ENCODE data around the gene CDC20B.

The CDC20B gene

GRCh38 chr5:55176176-55176818 is 3.3 kb upstream of the CDC20B start (continued):
- TF ChIP-seq SCRT2 (tag by site-specific recombination; IDR thresholded peaks at IDR 0.05) (no peak), ZNF302 (tag by site-specific recombination; IDR thresholded peaks at IDR 0.05; ENCODE audit: low read depth) (no peak), ZNF510 (tag by site-specific recombination; IDR thresholded peaks at IDR 0.05; ENCODE audit: insufficient replicate concordance) (no peak), ZNF596 (tag by site-specific recombination; IDR thresholded peaks at IDR 0.05) (no peak), ZNF398 (tag by site-specific recombination; IDR thresholded peaks at IDR 0.05) (peak; percentile 89), PRDM4 (tag by site-specific recombination; IDR thresholded peaks at IDR 0.05) (no peak), ZNF48 (tag by site-specific recombination; IDR thresholded peaks at IDR 0.05) (no peak), ZNF174 (tag by site-specific recombination; IDR thresholded peaks at IDR 0.05) (no peak), ZNF404 (tag by site-specific recombination; IDR thresholded peaks at IDR 0.05) (no peak), BCL11A (tag by site-specific recombination; IDR thresholded peaks at IDR 0.05; ENCODE audit: low read depth) (no peak), ZBTB48 (tag by site-specific recombination; IDR thresholded peaks at IDR 0.05) (peak; percentile 95), ZNF146 (tag by site-specific recombination; IDR thresholded peaks at IDR 0.05) (no peak), ZXDB (tag by site-specific recombination; IDR thresholded peaks at IDR 0.05) (peak; percentile 98), MYNN (tag by site-specific recombination; IDR thresholded peaks at IDR 0.05; ENCODE audit: borderline replicate concordance) (no peak), GLI2 (tag by site-specific recombination; IDR thresholded peaks at IDR 0.05; ENCODE audit: borderline replicate concordance, low read depth) (no peak), ZNF341 (tag by site-specific recombination; IDR thresholded peaks at IDR 0.05; ENCODE audit: low read depth) (peak; percentile 63), ZNF280C (tag by site-specific recombination; IDR thresholded peaks at IDR 0.05) (no peak), ZNF416 (tag by site-specific recombination; IDR thresholded peaks at IDR 0.05) (no peak), PRDM1 (tag by site-specific recombination; IDR thresholded peaks at IDR 0.05) (peak; percentile 85), ZBTB7A (tag by site-specific recombination; IDR thresholded peaks at IDR 0.05; ENCODE audit: low read depth) (0 out of 2 replicates have a peak, but pooled peaks have one; percentile 8), ZNF248 (tag by site-specific recombination; IDR thresholded peaks at IDR 0.05) (no peak), KLF10 (tag by site-specific recombination; IDR thresholded peaks at IDR 0.05) (peak; percentile 72), AEBP2 (tag by site-specific recombination; IDR thresholded peaks at IDR 0.05; ENCODE audit: borderline replicate concordance) (no peak), ZNF514 (tag by site-specific recombination; IDR thresholded peaks at IDR 0.05) (no peak), ZNF23 (tag by site-specific recombination; IDR thresholded peaks at IDR 0.05; ENCODE audit: borderline replicate concordance) (no peak), ZNF837 (tag by site-specific recombination; IDR thresholded peaks at IDR 0.05) (no peak), ZFP69B (tag by site-specific recombination; IDR thresholded peaks at IDR 0.05) (no peak)
- TF ChIP-seq, protein P1, sequence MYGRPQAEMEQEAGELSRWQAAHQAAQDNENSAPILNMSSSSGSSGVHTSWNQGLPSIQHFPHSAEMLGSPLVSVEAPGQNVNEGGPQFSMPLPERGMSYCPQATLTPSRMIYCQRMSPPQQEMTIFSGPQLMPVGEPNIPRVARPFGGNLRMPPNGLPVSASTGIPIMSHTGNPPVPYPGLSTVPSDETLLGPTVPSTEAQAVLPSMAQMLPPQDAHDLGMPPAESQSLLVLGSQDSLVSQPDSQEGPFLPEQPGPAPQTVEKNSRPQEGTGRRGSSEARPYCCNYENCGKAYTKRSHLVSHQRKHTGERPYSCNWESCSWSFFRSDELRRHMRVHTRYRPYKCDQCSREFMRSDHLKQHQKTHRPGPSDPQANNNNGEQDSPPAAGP (tag by site-specific recombination; IDR thresholded peaks at IDR 0.05), result peak; percentile 83; the same call in 1 of the 2 replicates
- TF ChIP-seq, protein P2, sequence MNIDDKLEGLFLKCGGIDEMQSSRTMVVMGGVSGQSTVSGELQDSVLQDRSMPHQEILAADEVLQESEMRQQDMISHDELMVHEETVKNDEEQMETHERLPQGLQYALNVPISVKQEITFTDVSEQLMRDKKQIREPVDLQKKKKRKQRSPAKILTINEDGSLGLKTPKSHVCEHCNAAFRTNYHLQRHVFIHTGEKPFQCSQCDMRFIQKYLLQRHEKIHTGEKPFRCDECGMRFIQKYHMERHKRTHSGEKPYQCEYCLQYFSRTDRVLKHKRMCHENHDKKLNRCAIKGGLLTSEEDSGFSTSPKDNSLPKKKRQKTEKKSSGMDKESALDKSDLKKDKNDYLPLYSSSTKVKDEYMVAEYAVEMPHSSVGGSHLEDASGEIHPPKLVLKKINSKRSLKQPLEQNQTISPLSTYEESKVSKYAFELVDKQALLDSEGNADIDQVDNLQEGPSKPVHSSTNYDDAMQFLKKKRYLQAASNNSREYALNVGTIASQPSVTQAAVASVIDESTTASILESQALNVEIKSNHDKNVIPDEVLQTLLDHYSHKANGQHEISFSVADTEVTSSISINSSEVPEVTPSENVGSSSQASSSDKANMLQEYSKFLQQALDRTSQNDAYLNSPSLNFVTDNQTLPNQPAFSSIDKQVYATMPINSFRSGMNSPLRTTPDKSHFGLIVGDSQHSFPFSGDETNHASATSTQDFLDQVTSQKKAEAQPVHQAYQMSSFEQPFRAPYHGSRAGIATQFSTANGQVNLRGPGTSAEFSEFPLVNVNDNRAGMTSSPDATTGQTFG (tag by site-specific recombination; IDR thresholded peaks at IDR 0.05; ENCODE audit: borderline replicate concordance), result no peak
